ENCODE results near the gene BUD31.
"Not testable (repeated sequence)": the region's sequence is repeated elsewhere in the genome, so short reads cannot be mapped to it uniquely, and the experiment has no call there.

BUD31 gene

DNA sequence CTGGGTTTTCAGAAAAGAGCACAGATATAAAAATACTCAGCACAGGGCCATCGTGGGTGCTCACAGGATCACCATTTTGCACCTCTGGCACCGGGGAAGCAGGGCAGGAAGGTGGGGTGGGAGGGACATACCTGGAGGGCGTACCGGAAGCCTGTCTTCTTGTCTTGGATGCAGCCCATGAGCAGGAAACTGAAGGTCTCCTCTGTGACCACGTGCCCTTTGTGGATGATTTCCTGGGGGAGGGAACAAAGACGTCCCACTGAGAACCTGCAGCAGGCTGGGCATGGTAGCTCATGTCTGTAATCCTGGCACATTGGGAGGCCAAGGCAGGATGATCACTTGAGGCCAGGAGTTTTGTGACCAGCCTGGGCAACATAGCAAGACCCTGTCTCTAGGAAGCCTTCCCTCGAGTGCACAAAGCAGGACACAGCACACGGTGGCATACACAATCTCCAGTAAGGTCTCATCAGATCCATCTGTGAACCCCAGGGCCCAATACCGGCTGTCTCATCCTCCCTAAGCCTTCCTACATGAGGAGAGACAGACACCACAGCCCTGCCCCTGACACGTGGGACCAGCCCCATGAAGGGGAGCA is 20.3 kb downstream of the BUD31 start:
- H3K4me3 ChIP-seq (ENCODE audit: low read depth, low read length) = no peak overlapping the region

- no peak overlapping the region for H3K4me3 ChIP-seq (ENCODE audit: low read depth, low read length)
Observed at GRCh38 chr7:99429756-99430155, 21.0 kb downstream of the BUD31 start.

- H3K4me3 ChIP-seq (ENCODE audit: low read depth, low read length) = not testable (repeated sequence)
Observed at GRCh38 chr7:99431756-99432540, 23.2 kb downstream of the BUD31 start.

DNA sequence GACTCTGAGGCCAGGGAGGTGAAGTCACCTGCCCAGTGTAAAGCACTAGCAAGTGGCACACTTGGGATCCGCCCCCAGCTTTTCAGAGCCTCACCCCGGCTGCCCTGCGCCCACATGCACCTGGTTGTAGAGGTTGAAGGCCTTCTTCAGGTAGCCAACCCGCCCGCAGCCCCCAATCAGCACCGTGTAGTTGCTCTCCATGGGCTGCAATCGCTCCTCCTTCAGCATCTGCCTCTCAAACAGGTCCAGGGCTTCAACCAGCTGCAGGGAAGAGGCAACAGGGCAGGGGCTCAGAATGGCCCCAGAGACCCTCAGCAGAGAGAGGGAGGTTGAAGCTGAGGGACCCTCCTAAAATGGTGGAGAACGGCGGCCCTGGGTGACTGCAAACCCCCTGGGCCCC is 24.4 kb downstream of the BUD31 start:
- H3K4me3 ChIP-seq (ENCODE audit: low read depth, low read length) = no peak overlapping the region

DNA sequence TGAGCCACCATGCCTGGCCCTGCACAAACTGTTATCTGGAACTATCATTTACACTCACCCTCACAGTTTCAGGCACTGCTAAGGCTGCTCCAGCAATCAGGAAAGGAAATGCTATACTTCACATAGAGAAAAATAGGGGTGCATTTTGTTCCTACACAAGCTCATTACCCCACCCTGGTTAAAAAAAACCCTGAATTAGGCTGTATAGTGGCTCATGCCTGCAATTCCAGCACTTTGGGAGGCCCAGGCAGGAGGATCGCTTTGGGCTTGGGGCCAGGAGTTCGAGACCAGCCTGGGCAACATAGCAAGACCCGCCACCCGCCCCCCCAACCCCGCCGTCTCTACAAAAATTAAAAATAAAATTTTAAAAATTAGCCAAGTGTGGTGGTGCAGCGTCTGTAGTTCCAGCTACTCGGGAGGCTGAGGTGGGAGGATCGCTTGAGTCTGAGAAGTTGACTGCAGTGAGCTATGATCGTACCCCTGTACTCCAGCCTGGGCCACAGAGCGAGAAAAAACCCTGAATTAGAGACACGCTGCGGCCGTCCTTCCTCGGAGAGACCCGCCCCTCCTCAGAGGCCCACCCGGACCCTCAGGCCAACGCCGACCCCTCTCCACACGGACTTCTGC is 29.3 kb downstream of the BUD31 start:
- peak overlapping the region; percentile 85 for H3K4me3 ChIP-seq (ENCODE audit: low read depth, low read length)

GRCh38 chr7:99438573-99439480 is 30.1 kb downstream of the BUD31 start, which contains the start of the genes CPSF4 and PTCD1:
Gene CPSF4 (plus strand): TSS chr7:99438943. CDS start chr7:99439083, 140 bp downstream.
Gene PTCD1 (minus strand): TSS chr7:99438798. CDS start chr7:99435242, 3,556 bp downstream.
- peak within 1 kb of the TSS; percentile 85 for H3K4me3 ChIP-seq (ENCODE audit: low read depth, low read length)

GRCh38 chr7:99440195-99440594 is 31.4 kb downstream of the BUD31 start:
- no peak overlapping the region for H3K4me3 ChIP-seq (ENCODE audit: low read depth, low read length)

DNA sequence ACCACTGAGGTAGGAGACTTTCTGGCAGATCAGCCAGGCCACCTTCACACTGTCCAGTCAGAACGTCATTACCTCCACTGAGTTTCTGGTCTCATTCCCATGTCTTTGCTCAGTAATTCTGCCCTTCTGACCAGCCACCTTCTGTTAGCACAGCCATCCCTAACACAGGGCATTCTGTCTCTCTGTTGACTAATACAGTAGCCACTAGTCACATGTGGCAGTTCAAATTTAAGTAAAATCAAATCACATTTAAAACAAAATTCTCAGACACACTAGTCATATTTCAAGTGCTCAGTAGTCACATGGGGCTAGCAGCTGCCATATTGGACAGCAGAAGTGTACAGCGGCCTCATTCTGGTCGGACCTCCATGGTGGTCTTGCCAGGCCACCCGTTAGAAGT is 37.3 kb downstream of the BUD31 start:
- no peak overlapping the region for H3K4me3 ChIP-seq (ENCODE audit: low read depth, low read length)

- H3K4me3 ChIP-seq (ENCODE audit: low read depth, low read length) = no peak overlapping the region
Observed at GRCh38 chr7:99447943-99448342, 39.2 kb downstream of the BUD31 start.

GRCh38 chr7:99448855-99449254 is 40.1 kb downstream of the BUD31 start:
- H3K4me3 ChIP-seq (ENCODE audit: low read depth, low read length) = no peak overlapping the region

- no peak overlapping the region for H3K4me3 ChIP-seq (ENCODE audit: low read depth, low read length)
Observed at GRCh38 chr7:99449326-99449725, 40.6 kb downstream of the BUD31 start.

DNA sequence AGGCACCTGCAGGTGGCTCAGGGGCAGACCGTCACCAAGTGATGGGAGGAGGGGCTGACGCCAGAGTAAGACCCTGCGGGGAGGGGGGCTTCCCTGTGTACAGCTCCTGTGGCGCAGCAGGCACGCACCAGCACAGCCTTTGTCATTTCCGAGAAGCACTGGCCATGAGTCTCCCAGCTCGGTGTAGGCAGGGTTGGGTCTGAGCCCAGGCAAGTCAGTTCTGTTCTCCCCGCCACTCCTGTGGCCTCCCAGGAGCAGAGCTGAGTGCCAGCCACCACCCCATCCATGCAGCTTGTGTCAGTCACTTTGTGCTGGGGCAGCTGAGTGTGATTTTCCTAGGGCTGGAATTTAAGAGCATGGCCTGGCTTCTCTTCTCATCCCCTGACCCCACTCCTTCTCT is 43.2 kb downstream of the BUD31 start:
- no peak overlapping the region for H3K4me3 ChIP-seq (ENCODE audit: low read depth, low read length)

- H3K4me3 ChIP-seq (ENCODE audit: low read depth, low read length) = no peak overlapping the region
Observed at GRCh38 chr7:99452541-99452940, 43.8 kb downstream of the BUD31 start.

- H3K4me3 ChIP-seq (ENCODE audit: low read depth, low read length) = no peak overlapping the region
Observed at GRCh38 chr7:99453105-99453504, 44.3 kb downstream of the BUD31 start.

DNA sequence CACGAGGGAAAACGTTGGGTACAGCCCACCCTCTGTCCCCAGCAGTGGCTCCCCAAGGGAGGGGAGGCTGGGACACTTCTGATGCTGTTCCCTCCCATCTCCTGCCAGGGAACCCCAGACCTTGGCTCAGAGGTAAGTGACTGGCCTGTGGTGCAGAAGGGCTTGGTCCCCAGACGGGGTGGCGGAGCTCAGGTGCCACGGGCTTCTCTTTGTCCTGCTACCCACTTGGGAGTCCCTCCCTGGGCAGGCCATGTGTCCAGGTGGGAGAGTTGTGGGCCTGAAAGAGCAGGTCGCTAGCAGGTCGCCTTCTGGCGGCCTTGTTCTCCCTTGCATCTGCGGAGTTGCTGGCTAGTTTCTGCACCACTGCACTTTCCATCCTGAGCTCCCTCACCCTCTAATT is 47.1 kb downstream of the BUD31 start:
- H3K4me3 ChIP-seq (ENCODE audit: low read depth, low read length) = no peak overlapping the region

DNA sequence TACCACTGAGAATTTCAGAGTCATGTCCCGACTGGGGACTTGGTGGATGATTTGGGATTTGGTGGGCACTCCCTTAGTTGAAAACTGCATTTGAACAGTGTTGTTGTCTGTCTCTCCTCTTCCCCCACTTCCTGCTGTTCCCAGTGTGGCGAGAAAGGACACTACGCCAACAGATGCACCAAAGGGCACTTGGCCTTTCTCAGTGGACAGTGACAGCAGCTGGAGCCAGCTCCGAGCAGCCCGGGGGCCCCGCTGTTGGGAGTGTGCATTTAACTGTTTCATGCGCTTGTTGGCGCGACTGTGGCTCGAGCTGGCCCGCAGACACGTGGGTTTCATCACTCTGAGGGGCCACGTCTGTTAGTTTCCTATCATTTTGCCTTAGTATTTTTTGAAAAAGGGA is 47.5 kb downstream of the BUD31 start:
- no peak overlapping the region for H3K4me3 ChIP-seq (ENCODE audit: low read depth, low read length)

DNA sequence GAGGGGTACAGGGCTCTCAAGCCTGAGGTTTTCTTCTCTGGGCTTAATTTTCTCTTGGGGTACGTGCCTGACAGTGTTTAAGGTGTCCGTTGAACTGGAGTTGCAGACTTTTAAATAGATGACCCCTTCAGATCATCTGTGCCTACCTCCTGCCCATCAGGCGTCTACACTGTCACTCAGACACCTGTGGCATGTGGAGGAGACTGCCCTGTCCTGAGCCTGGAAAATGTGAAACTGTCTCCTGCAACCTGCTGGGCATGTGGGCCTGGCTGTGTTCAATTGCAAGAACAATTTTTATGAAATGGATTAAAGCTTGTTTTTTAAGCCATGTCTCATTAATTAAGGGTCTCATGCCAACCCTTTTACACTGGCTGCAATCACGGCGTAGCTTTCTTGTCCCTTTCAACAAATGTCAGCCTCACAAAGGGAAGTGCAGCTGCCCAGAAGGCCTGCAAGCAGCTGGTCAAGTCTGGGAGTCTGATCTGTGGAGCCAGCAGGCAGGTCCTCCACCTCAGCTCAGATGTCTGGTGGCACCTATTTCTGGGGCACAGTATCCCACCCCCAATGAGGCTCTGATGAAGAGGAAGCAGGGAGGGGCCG is 48.4 kb downstream of the BUD31 start:
- H3K4me3 ChIP-seq (ENCODE audit: low read depth, low read length) = no peak overlapping the region

GRCh38 chr7:99457650-99458493 is 49.1 kb downstream of the BUD31 start:
- no peak overlapping the region for H3K4me3 ChIP-seq (ENCODE audit: low read depth, low read length)

GRCh38 chr7:99459087-99459486 is 50.3 kb downstream of the BUD31 start:
- no peak overlapping the region for H3K4me3 ChIP-seq (ENCODE audit: low read depth, low read length)

DNA sequence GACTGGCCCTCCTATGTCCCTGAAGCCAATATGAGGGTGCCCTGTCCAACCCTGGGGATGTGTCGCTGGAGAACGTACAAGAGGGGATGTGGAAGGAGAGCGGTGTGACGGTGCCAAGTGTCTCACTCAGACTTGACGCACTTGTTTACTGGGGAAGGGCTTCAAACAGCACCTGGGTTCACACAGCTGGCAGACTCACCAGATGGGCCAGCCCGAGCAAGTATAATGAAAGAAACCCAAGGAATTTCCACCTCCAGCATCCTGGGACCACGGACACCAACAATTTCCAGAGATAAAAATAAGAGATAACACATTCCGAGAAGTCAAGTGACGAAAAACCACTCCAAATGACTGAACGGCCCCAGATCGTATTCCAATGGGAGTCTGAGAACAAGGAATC is 51.9 kb downstream of the BUD31 start:
- no peak overlapping the region for H3K4me3 ChIP-seq (ENCODE audit: low read depth, low read length)

Measured in iPS-11a (cell line).